GM12874 (cell line): ENCODE measurements around the gene DNAJB6.

Experiments used
- CTCF ChIP-seq: IDR thresholded peaks from 2 replicates; pipeline ENCODE4 v1.5.1; 2011; ENCODE audit warnings: low read depth, mild to moderate bottlenecking, control low read depth, low read length, moderate library complexity; ENCODE audit not compliant: insufficient read depth

DNAJB6 gene

GRCh38 chr7:157362729-157363128 lies 25.9 kb downstream of the DNAJB6 start:
- TF ChIP-seq CTCF = no peak

GRCh38 chr7:157366722-157367121 lies 29.9 kb downstream of the DNAJB6 start:
- TF ChIP-seq CTCF = no peak

GRCh38 chr7:157368955-157369354 lies 32.2 kb downstream of the DNAJB6 start:
- no peak for TF ChIP-seq CTCF

GRCh38 chr7:157370742-157371141 lies 33.9 kb downstream of the DNAJB6 start:
- no peak for TF ChIP-seq CTCF

- TF ChIP-seq CTCF = no peak
Measured at GRCh38 chr7:157371296-157371695, 34.5 kb downstream of the DNAJB6 start.

- TF ChIP-seq CTCF = no peak
Measured at GRCh38 chr7:157372300-157373232, 35.8 kb downstream of the DNAJB6 start.

GRCh38 chr7:157373493-157373892 lies 36.7 kb downstream of the DNAJB6 start:
- TF ChIP-seq CTCF = no peak
